GM23338 (cell line): Measurements from ENCODE around the gene SP8. TPM values are rescaled to one million over a fixed set of nuclear protein-coding genes. Genes with fewer than 3 reads are reported as not detected.
A peak's percentile ranks its signal among the peaks of the same experiment; 100 is the strongest.

Experiments
- ATAC-seq: fragments of 200-7000 bp; cut with Tn5 transposase; 3 replicates; pipeline ENCODE4 v1.9.1; 2020
- DNase-seq: peaks from one replicate; pipeline ENCODE4 v3.0.0-alpha.2; 2015; ENCODE audit warnings: low spot score
- H2AFZ ChIP-seq: fragments of 200-600 bp; sonication (generic); 2 replicates; pipeline ENCODE4 v1.8.0; 2016; ENCODE audit warnings: antibody characterized with exemption, mild to moderate bottlenecking, moderate library complexity
- H3F3A ChIP-seq: fragments of 200-600 bp; sonication (generic); replicated peaks from 2 replicates; pipeline ENCODE4 v1.8.0; 2017; ENCODE audit warnings: antibody characterized with exemption, mixed run types, low read depth
- H3K27ac ChIP-seq: fragments of 200-600 bp; sonication (generic); 2 replicates; pipeline ENCODE4 v1.6.1; 2016; ENCODE audit warnings: low read depth
- H3K27me3 ChIP-seq: fragments of 200-600 bp; sonication (generic); 2 replicates; pipeline ENCODE4 v1.8.0; 2016; ENCODE audit warnings: mild to moderate bottlenecking, mixed run types, moderate library complexity; ENCODE audit not compliant: insufficient read depth
- H3K36me3 ChIP-seq: fragments of 200-600 bp; sonication (generic); 2 replicates; pipeline ENCODE4 v1.8.0; 2016; ENCODE audit warnings: mild to moderate bottlenecking; ENCODE audit not compliant: insufficient read depth
- H3K4me1 ChIP-seq: fragments of 200-600 bp; sonication (generic); 2 replicates; pipeline ENCODE4 v1.8.0; 2016; ENCODE audit warnings: mild to moderate bottlenecking, moderate library complexity; ENCODE audit not compliant: insufficient read depth
- H3K4me2 ChIP-seq: fragments of 200-600 bp; sonication (generic); 2 replicates; pipeline ENCODE4 v1.7.1; 2017; ENCODE audit warnings: mixed run types
- H3K4me3 ChIP-seq: fragments of 200-600 bp; sonication (generic); 2 replicates; pipeline ENCODE4 v1.6.1; 2016; ENCODE audit warnings: mixed run types
- H3K79me2 ChIP-seq: fragments of 200-600 bp; sonication (generic); replicated peaks from 2 replicates; pipeline ENCODE4 v1.8.0; 2017; ENCODE audit warnings: mild to moderate bottlenecking; ENCODE audit not compliant: insufficient read depth
- H3K9me2 ChIP-seq: fragments of 200-600 bp; sonication (generic); 2 replicates; pipeline ENCODE4 v1.8.0; 2017; ENCODE audit not compliant: insufficient read depth
- H4K20me1 ChIP-seq: fragments of 200-600 bp; sonication (generic); replicated peaks from 2 replicates; pipeline ENCODE4 v1.8.0; 2017; ENCODE audit warnings: mild to moderate bottlenecking; ENCODE audit not compliant: insufficient read depth
- H3K27ac Mint-ChIP-seq: 2 replicates; pipeline ENCODE4 v1.8.0; 2020; ENCODE audit warnings: inconsistent platforms, mild to moderate bottlenecking, moderate library complexity, mixed read lengths
- H3K27me3 Mint-ChIP-seq: 3 replicates; pipeline ENCODE4 v1.8.0; 2022; ENCODE audit warnings: low read depth, mild to moderate bottlenecking, moderate library complexity, mixed read lengths, inconsistent platforms; ENCODE audit not compliant: insufficient read depth, poor library complexity
- H3K36me3 Mint-ChIP-seq: 3 replicates; pipeline ENCODE4 v1.8.0; 2021; ENCODE audit warnings: low read depth, mild to moderate bottlenecking, inconsistent platforms, moderate library complexity, mixed read lengths
- H3K4me1 Mint-ChIP-seq: 3 replicates; pipeline ENCODE4 v1.8.0; 2020; ENCODE audit warnings: mild to moderate bottlenecking, inconsistent platforms, mixed read lengths
- H3K4me3 Mint-ChIP-seq: 3 replicates; pipeline ENCODE4 v1.8.0; 2021; ENCODE audit warnings: moderate library complexity, mild to moderate bottlenecking, inconsistent platforms, mixed read lengths
- H3K9me3 Mint-ChIP-seq: 3 replicates; pipeline ENCODE4 v1.8.0; 2020; ENCODE audit warnings: moderate library complexity, mild to moderate bottlenecking, inconsistent platforms, mixed read lengths
- CREB1 ChIP-seq: fragments of 250-450 bp; sonication (Bioruptor Pico); IDR thresholded peaks from 2 replicates; pipeline ENCODE4 v1.5.0; 2020; ENCODE audit warnings: low read depth, mild to moderate bottlenecking, moderate library complexity
- CTCF ChIP-seq, 2 experiments: fragments of 200-600 bp in 1 of 2; sonication (generic) in 1 of 2; conservative IDR thresholded peaks; 2 replicates each; pipeline versions ENCODE4 v1.5.1 to v1.6.1; 2016 to 2017; ENCODE audit warnings: antibody characterized with exemption in 2 of 2, low read depth in 2 of 2, mild to moderate bottlenecking in 2 of 2, moderate library complexity in 1 of 2
- EZH2 ChIP-seq: fragments of 200-600 bp; sonication (generic); IDR thresholded peaks from one replicate; pipeline ENCODE4 v1.8.0; 2017; ENCODE audit warnings: antibody characterized with exemption, mild to moderate bottlenecking, low read depth; ENCODE audit not compliant: unreplicated experiment
- EZH2phosphoT487 ChIP-seq: fragments of 200-600 bp; sonication (generic); IDR thresholded peaks from one replicate; pipeline ENCODE4 v1.8.1; 2018; ENCODE audit warnings: antibody characterized with exemption; ENCODE audit not compliant: unreplicated experiment
- JUNB ChIP-seq: IDR thresholded peaks from one replicate; pipeline ENCODE4 v1.6.1; 2016; ENCODE audit warnings: antibody characterized with exemption; ENCODE audit not compliant: unreplicated experiment
- NANOG ChIP-seq: IDR thresholded peaks from 2 replicates; pipeline ENCODE4 v1.6.1; 2016; ENCODE audit warnings: antibody characterized with exemption, borderline replicate concordance
- POLR2AphosphoS5 ChIP-seq: IDR thresholded peaks from 2 replicates; pipeline ENCODE4 v1.6.1; 2016; ENCODE audit warnings: antibody characterized with exemption, low read depth
- STAT1 ChIP-seq: IDR thresholded peaks from one replicate; pipeline ENCODE4 v1.6.1; 2016; ENCODE audit warnings: antibody characterized with exemption; ENCODE audit not compliant: unreplicated experiment
- ZNF114 ChIP-seq: fragments of 250-450 bp; sonication (Bioruptor Pico); IDR thresholded peaks from 2 replicates; pipeline ENCODE4 v1.5.0; 2020; ENCODE audit warnings: mild to moderate bottlenecking, moderate library complexity
- ZNF331 ChIP-seq: fragments of 250-450 bp; sonication (Bioruptor Pico); IDR thresholded peaks from 2 replicates; pipeline ENCODE4 v1.5.0; 2020; ENCODE audit warnings: low read depth, mild to moderate bottlenecking, moderate library complexity
- polyA plus RNA-seq: library from polyadenylated mRNA; unstranded; fragments of >200 nt; fragmentation: Nextera tagmentation; extraction: Ambion mirVana; gene quantifications from 2 replicates; pipeline ENCODE4 v1.2.1, GENCODE V29; 2016
- total RNA-seq: library from RNA; depleted of rRNA; stranded (reverse); fragments of >200 nt; shearing (Covaris generic); gene quantifications from 2 replicates; pipeline ENCODE4 v1.2.3, GENCODE V29; 2014
- TF ChIP-seq, protein P1 (sequence below): fragments of 250-450 bp; sonication (Bioruptor Pico); IDR thresholded peaks from 2 replicates; pipeline ENCODE4 v1.5.0; 2020; ENCODE audit warnings: mild to moderate bottlenecking, moderate library complexity
- TF ChIP-seq, protein P2 (sequence below): IDR thresholded peaks from one replicate; pipeline ENCODE4 v1.6.1; 2018; ENCODE audit warnings: antibody characterized with exemption; ENCODE audit not compliant: unreplicated experiment
- TF ChIP-seq, protein P3 (sequence below): IDR thresholded peaks from 2 replicates; pipeline ENCODE4 v1.6.1; 2016; ENCODE audit warnings: antibody characterized with exemption

The SP8 gene
- total and polyA plus RNA-seq, 2 experiments from 2014 or later = 3.7 to 6.7 TPM

DNA sequence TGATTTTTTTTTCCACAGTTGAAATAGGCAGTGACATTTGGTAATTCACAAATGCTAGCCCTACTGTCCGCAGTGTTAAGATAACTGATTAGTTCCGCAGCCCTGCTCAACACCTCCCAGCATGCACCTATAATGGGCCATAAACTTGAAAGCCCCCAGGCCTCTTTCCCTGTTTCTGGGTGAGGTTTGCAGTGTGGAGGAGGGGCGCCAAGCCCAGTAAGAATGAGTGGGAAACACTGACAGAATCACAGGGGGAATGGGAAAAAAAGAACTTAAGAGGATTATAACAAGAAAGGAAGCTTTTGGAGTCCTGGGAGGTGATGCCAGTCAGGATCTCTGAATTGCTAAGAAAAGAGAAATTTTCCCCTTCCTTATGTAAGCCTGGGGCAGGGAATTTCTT is 39.6 kb upstream of the SP8 start:
- Mint-ChIP-seq H3K4me3 (no peak overlapping the region), H3K27ac (no peak overlapping the region), H3K36me3 (no peaks in the 10 kb centered on the region), H3K27me3 (peaks cover 2% of the 10 kb centered on the region), H3K4me1 (peaks cover 19% of the 10 kb centered on the region), H3K9me3 (no peaks in the 10 kb centered on the region)
- ATAC-seq = peak; percentile 56
- Histone ChIP-seq H3K4me3 (no peak overlapping the region), H3K79me2 (no peaks in the 10 kb centered on the region), H3K9me2 (no peaks in the 10 kb centered on the region), H2AFZ (peak overlapping the region; percentile 79; the same call in 1 of the 2 replicates), H3K36me3 (no peaks in the 10 kb centered on the region), H3K27ac (no peak overlapping the region), H3K4me2 (0 out of 2 replicates have a peak overlapping the region, but pooled peaks have one; percentile 12), H3K4me1 (peaks cover 18% of the 10 kb centered on the region), H4K20me1 (no peaks in the 10 kb centered on the region), H3F3A (no peaks in the 10 kb centered on the region), H3K27me3 (no peaks in the 10 kb centered on the region)
- TF ChIP-seq NANOG (no peak), ZNF114 (CRISPR knock-in tag) (no peak), CTCF (conservative IDR thresholded peaks at IDR 0.05; ENCODE audit: low read depth in 2 of 2) (no peak), CREB1 (CRISPR knock-in tag) (no peak), ZNF331 (CRISPR knock-in tag) (no peak), EZH2phosphoT487 (no peak), STAT1 (no peak), JUNB (no peak), EZH2 (no peak), POLR2AphosphoS5 (no peak)
- TF ChIP-seq, protein P1, sequence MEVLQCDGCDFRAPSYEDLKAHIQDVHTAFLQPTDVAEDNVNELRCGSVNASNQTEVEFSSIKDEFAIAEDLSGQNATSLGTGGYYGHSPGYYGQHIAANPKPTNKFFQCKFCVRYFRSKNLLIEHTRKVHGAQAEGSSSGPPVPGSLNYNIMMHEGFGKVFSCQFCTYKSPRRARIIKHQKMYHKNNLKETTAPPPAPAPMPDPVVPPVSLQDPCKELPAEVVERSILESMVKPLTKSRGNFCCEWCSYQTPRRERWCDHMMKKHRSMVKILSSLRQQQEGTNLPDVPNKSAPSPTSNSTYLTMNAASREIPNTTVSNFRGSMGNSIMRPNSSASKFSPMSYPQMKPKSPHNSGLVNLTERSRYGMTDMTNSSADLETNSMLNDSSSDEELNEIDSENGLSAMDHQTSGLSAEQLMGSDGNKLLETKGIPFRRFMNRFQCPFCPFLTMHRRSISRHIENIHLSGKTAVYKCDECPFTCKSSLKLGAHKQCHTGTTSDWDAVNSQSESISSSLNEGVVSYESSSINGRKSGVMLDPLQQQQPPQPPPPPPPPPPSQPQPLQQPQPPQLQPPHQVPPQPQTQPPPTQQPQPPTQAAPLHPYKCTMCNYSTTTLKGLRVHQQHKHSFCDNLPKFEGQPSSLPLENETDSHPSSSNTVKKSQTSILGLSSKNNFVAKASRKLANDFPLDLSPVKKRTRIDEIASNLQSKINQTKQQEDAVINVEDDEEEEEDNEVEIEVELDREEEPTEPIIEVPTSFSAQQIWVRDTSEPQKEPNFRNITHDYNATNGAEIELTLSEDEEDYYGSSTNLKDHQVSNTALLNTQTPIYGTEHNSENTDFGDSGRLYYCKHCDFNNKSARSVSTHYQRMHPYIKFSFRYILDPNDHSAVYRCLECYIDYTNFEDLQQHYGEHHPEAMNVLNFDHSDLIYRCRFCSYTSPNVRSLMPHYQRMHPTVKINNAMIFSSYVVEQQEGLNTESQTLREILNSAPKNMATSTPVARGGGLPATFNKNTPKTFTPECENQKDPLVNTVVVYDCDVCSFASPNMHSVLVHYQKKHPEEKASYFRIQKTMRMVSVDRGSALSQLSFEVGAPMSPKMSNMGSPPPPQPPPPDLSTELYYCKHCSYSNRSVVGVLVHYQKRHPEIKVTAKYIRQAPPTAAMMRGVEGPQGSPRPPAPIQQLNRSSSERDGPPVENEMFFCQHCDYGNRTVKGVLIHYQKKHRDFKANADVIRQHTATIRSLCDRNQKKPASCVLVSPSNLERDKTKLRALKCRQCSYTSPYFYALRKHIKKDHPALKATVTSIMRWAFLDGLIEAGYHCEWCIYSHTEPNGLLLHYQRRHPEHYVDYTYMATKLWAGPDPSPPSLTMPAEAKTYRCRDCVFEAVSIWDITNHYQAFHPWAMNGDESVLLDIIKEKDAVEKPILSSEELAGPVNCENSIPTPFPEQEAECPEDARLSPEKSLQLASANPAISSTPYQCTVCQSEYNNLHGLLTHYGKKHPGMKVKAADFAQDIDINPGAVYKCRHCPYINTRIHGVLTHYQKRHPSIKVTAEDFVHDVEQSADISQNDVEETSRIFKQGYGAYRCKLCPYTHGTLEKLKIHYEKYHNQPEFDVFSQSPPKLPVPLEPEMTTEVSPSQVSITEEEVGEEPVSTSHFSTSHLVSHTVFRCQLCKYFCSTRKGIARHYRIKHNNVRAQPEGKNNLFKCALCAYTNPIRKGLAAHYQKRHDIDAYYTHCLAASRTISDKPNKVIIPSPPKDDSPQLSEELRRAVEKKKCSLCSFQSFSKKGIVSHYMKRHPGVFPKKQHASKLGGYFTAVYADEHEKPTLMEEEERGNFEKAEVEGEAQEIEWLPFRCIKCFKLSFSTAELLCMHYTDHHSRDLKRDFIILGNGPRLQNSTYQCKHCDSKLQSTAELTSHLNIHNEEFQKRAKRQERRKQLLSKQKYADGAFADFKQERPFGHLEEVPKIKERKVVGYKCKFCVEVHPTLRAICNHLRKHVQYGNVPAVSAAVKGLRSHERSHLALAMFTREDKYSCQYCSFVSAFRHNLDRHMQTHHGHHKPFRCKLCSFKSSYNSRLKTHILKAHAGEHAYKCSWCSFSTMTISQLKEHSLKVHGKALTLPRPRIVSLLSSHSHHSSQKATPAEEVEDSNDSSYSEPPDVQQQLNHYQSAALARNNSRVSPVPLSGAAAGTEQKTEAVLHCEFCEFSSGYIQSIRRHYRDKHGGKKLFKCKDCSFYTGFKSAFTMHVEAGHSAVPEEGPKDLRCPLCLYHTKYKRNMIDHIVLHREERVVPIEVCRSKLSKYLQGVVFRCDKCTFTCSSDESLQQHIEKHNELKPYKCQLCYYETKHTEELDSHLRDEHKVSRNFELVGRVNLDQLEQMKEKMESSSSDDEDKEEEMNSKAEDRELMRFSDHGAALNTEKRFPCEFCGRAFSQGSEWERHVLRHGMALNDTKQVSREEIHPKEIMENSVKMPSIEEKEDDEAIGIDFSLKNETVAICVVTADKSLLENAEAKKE = no peak
- TF ChIP-seq, protein P2, sequence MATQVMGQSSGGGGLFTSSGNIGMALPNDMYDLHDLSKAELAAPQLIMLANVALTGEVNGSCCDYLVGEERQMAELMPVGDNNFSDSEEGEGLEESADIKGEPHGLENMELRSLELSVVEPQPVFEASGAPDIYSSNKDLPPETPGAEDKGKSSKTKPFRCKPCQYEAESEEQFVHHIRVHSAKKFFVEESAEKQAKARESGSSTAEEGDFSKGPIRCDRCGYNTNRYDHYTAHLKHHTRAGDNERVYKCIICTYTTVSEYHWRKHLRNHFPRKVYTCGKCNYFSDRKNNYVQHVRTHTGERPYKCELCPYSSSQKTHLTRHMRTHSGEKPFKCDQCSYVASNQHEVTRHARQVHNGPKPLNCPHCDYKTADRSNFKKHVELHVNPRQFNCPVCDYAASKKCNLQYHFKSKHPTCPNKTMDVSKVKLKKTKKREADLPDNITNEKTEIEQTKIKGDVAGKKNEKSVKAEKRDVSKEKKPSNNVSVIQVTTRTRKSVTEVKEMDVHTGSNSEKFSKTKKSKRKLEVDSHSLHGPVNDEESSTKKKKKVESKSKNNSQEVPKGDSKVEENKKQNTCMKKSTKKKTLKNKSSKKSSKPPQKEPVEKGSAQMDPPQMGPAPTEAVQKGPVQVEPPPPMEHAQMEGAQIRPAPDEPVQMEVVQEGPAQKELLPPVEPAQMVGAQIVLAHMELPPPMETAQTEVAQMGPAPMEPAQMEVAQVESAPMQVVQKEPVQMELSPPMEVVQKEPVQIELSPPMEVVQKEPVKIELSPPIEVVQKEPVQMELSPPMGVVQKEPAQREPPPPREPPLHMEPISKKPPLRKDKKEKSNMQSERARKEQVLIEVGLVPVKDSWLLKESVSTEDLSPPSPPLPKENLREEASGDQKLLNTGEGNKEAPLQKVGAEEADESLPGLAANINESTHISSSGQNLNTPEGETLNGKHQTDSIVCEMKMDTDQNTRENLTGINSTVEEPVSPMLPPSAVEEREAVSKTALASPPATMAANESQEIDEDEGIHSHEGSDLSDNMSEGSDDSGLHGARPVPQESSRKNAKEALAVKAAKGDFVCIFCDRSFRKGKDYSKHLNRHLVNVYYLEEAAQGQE = no peak
- TF ChIP-seq, protein P3, sequence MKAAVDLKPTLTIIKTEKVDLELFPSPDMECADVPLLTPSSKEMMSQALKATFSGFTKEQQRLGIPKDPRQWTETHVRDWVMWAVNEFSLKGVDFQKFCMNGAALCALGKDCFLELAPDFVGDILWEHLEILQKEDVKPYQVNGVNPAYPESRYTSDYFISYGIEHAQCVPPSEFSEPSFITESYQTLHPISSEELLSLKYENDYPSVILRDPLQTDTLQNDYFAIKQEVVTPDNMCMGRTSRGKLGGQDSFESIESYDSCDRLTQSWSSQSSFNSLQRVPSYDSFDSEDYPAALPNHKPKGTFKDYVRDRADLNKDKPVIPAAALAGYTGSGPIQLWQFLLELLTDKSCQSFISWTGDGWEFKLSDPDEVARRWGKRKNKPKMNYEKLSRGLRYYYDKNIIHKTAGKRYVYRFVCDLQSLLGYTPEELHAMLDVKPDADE = no peak
- DNase-seq = no peak
